BLaER1 treated with 17β-estradiol and CSF1 and Interleukin-3, amounts not matched to agents 10 nM and 100 nM (cell line): ENCODE measurements around the gene PIH1D1.

Experiments
- H3K27ac ChIP-seq, 11 experiments: shearing (Covaris generic); formaldehyde crosslinking; 2 replicates each; pipeline ENCODE4 v1.8.1; 2022
- H3K27me3 ChIP-seq, 11 experiments: shearing (Covaris generic); formaldehyde crosslinking; 2 replicates each; pipeline ENCODE4 v1.8.1; 2022
- H3K36me3 ChIP-seq, 11 experiments: shearing (Covaris generic); formaldehyde crosslinking; 2 replicates each; pipeline ENCODE4 v1.8.1; 2022
- H3K4me1 ChIP-seq, 10 experiments: shearing (Covaris generic); formaldehyde crosslinking; 2 replicates each; pipeline ENCODE4 v1.8.1; 2022
- H3K4me2 ChIP-seq, 11 experiments: shearing (Covaris generic); formaldehyde crosslinking; 2 replicates each; pipeline ENCODE4 v1.8.1; 2022
- H3K4me3 ChIP-seq, 10 experiments: shearing (Covaris generic); formaldehyde crosslinking; 2 replicates each; pipeline ENCODE4 v1.8.1; 2022
- H3K9ac ChIP-seq, 11 experiments: shearing (Covaris generic); formaldehyde crosslinking; 2 replicates each; pipeline ENCODE4 v1.8.1; 2022
- H3K9me3 ChIP-seq, 11 experiments: shearing (Covaris generic); formaldehyde crosslinking; replicated peaks in 1 of 11; 2 replicates each; pipeline ENCODE4 v1.8.1; 2022
- H4K20me1 ChIP-seq, 11 experiments: shearing (Covaris generic); formaldehyde crosslinking; 2 replicates each; pipeline ENCODE4 v1.8.1; 2022
- Cebpa-rat ChIP-seq, 11 experiments: shearing (Covaris generic); IDR thresholded peaks; 2 replicates each; pipeline ENCODE4 v1.8.1; 2022

PIH1D1 gene

GRCh38 chr19:49491804-49492572, 40.4 kb upstream of the PIH1D1 start:
- 0 out of 20 replicates have a peak overlapping the region, but pooled peaks of 1 of the 10 experiments have one; percentile 14 for H3K4me3 ChIP-seq
- peaks cover 48 to 60% (median 56%) of the 10 kb centered on the region in 11 experiments for H3K36me3 ChIP-seq
- H3K4me2 ChIP-seq, result peak overlapping the region in 6 of 11 experiments; percentile 2 to 97 (median 24); a peak in 4 of 22 replicates
- H3K27ac ChIP-seq, result peak overlapping the region in 3 of 11 experiments; percentile 34 to 53 (median 40); a peak in 5 of 22 replicates
- H3K9me3 ChIP-seq, result peaks cover 0 to 7% (median 0%) of the 10 kb centered on the region in 11 experiments; a peak in 2 of 22 replicates
- peaks cover 35 to 60% (median 41%) of the 10 kb centered on the region in 10 experiments for H3K4me1 ChIP-seq
- TF ChIP-seq Cebpa-rat (IDR thresholded peaks at IDR 0.05), result no peak
- H4K20me1 ChIP-seq, result peaks cover 43 to 57% (median 53%) of the 10 kb centered on the region in 11 experiments
- no peaks in the 10 kb centered on the region for H3K27me3 ChIP-seq
- H3K9ac ChIP-seq, result peak overlapping the region in 6 of 11 experiments; percentile 1 to 99 (median 30); a peak in 7 of 22 replicates

- Histone ChIP-seq H3K4me3 (peak overlapping the region in 8 of 10 experiments; percentile 89 to 99 (median 94); a peak in 13 of 20 replicates), H3K9ac (peak overlapping the region; percentile 93 to 99 (median 97); a peak in 19 of 22 replicates), H3K9me3 (peaks cover 0 to 7% (median 0%) of the 10 kb centered on the region in 11 experiments; a peak in 2 of 22 replicates), H3K27ac (peak overlapping the region in 10 of 11 experiments; percentile 90 to 98 (median 96); a peak in 17 of 22 replicates), H3K27me3 (no peaks in the 10 kb centered on the region), H3K4me1 (peaks cover 35 to 68% (median 43%) of the 10 kb centered on the region in 10 experiments), H4K20me1 (peaks cover 43 to 57% (median 53%) of the 10 kb centered on the region in 11 experiments), H3K4me2 (peak overlapping the region; percentile 79 to 97 (median 93); a peak in 21 of 22 replicates), H3K36me3 (peaks cover 48 to 57% (median 55%) of the 10 kb centered on the region in 11 experiments)
- TF ChIP-seq Cebpa-rat (IDR thresholded peaks at IDR 0.05), result no peak
Observed at GRCh38 chr19:49491030-49491803, 39.6 kb upstream of the PIH1D1 start.

GRCh38 chr19:49490287-49491029, 38.8 kb upstream of the PIH1D1 start:
- Histone ChIP-seq H3K27ac (peak overlapping the region in 10 of 11 experiments; percentile 90 to 98 (median 96); a peak in 20 of 22 replicates), H3K36me3 (peaks cover 48 to 57% (median 55%) of the 10 kb centered on the region in 11 experiments), H3K9ac (peak overlapping the region; percentile 93 to 99 (median 97)), H3K4me3 (peak overlapping the region; percentile 89 to 99 (median 96); a peak in 19 of 20 replicates), H3K4me2 (peak overlapping the region; percentile 79 to 97 (median 93)), H3K9me3 (peaks cover 0 to 7% (median 0%) of the 10 kb centered on the region in 11 experiments; a peak in 2 of 22 replicates), H3K4me1 (peaks cover 35 to 66% (median 40%) of the 10 kb centered on the region in 10 experiments), H4K20me1 (peaks cover 43 to 57% (median 53%) of the 10 kb centered on the region in 11 experiments), H3K27me3 (no peaks in the 10 kb centered on the region)
- no peak for TF ChIP-seq Cebpa-rat (IDR thresholded peaks at IDR 0.05)

GRCh38 chr19:49489601-49490167, 38.1 kb upstream of the PIH1D1 start:
- peak overlapping the region; percentile 90 to 98 (median 95) for H3K27ac ChIP-seq
- peaks cover 43 to 57% (median 53%) of the 10 kb centered on the region in 11 experiments for H4K20me1 ChIP-seq
- peaks cover 0 to 7% (median 0%) of the 10 kb centered on the region in 11 experiments; a peak in 2 of 22 replicates for H3K9me3 ChIP-seq
- peak overlapping the region; percentile 89 to 99 (median 96) for H3K4me3 ChIP-seq
- H3K27me3 ChIP-seq, result no peaks in the 10 kb centered on the region
- peaks cover 48 to 57% (median 55%) of the 10 kb centered on the region in 11 experiments for H3K36me3 ChIP-seq
- peak overlapping the region; percentile 93 to 99 (median 97) for H3K9ac ChIP-seq
- peak overlapping the region; percentile 79 to 97 (median 93) for H3K4me2 ChIP-seq
- TF ChIP-seq Cebpa-rat (IDR thresholded peaks at IDR 0.05), result no peak
- H3K4me1 ChIP-seq, result peaks cover 27 to 59% (median 32%) of the 10 kb centered on the region in 10 experiments

- Histone ChIP-seq H4K20me1 (peaks cover 43 to 57% (median 53%) of the 10 kb centered on the region in 11 experiments), H3K4me3 (peak overlapping the region; percentile 89 to 99 (median 96)), H3K9me3 (peaks cover 0 to 7% (median 0%) of the 10 kb centered on the region in 11 experiments; a peak in 2 of 22 replicates), H3K36me3 (peaks cover 48 to 57% (median 55%) of the 10 kb centered on the region in 11 experiments), H3K27me3 (no peaks in the 10 kb centered on the region), H3K4me2 (peak overlapping the region; percentile 79 to 97 (median 93)), H3K4me1 (peaks cover 23 to 52% (median 26%) of the 10 kb centered on the region in 10 experiments), H3K9ac (peak overlapping the region; percentile 93 to 99 (median 97)), H3K27ac (peak overlapping the region; percentile 90 to 98 (median 95))
- no peak for TF ChIP-seq Cebpa-rat (IDR thresholded peaks at IDR 0.05)
Observed at GRCh38 chr19:49488863-49489537, 37.4 kb upstream of the PIH1D1 start.

- Histone ChIP-seq H3K27ac (peak overlapping the region; percentile 90 to 98 (median 95)), H4K20me1 (peaks cover 43 to 57% (median 53%) of the 10 kb centered on the region in 11 experiments), H3K27me3 (no peaks in the 10 kb centered on the region), H3K9ac (peak overlapping the region; percentile 93 to 99 (median 97)), H3K4me3 (peak overlapping the region; percentile 89 to 99 (median 96)), H3K4me2 (peak overlapping the region; percentile 79 to 97 (median 93)), H3K4me1 (peaks cover 20 to 49% (median 24%) of the 10 kb centered on the region in 10 experiments), H3K36me3 (peaks cover 48 to 55% (median 53%) of the 10 kb centered on the region in 11 experiments), H3K9me3 (peaks cover 0 to 7% (median 0%) of the 10 kb centered on the region in 11 experiments; a peak in 2 of 22 replicates)
- no peak for TF ChIP-seq Cebpa-rat (IDR thresholded peaks at IDR 0.05)
Observed at GRCh38 chr19:49488046-49488862, 36.6 kb upstream of the PIH1D1 start.
